CD14-positive monocyte (primary cell): Measurements from ENCODE around the gene CDH15. TPM values are rescaled to one million over a fixed set of nuclear protein-coding genes. Genes with fewer than 3 reads are reported as not detected.
A peak's percentile ranks its signal among the peaks of the same experiment; 100 is the strongest.

ENCODE experiments used
- DNase-seq, 3 donors: peaks; one replicate each; pipeline ENCODE4 v3.0.0-alpha.2; 2011 to 2022
- H2AFZ ChIP-seq: 2 replicates; pipeline ENCODE4 v1.6.0; 2012; ENCODE audit warnings: mild to moderate bottlenecking, low read depth, low read length, inconsistent platforms; ENCODE audit not compliant: insufficient read depth, poor library complexity, severe bottlenecking
- H3K27ac ChIP-seq, 2 donors: 1 replicate in 1 of 2; 2 replicates in 1 of 2; pipeline ENCODE4 v1.5.1; 2012 to 2013; ENCODE audit warnings: low read length in 2 of 2, control low read depth in 1 of 2, inconsistent platforms in 1 of 2, low read depth in 1 of 2, mild to moderate bottlenecking in 1 of 2
- H3K27me3 ChIP-seq, 2 donors: one replicate each; pipeline versions ENCODE4 v1.6.0 to v1.6.1; 2011 to 2013; ENCODE audit warnings: low read length in 2 of 2; ENCODE audit not compliant: control insufficient read depth in 2 of 2, insufficient read depth in 2 of 2
- H3K36me3 ChIP-seq, 2 donors: replicated peaks in 1 of 2; 1 replicate in 1 of 2; 2 replicates in 1 of 2; pipeline versions ENCODE4 v1.5.1 to v1.6.1; 2012 to 2013; ENCODE audit warnings: low read length in 2 of 2, control low read depth in 1 of 2, inconsistent platforms in 1 of 2, mild to moderate bottlenecking in 1 of 2; ENCODE audit not compliant: insufficient read depth in 2 of 2, control insufficient read depth in 1 of 2
- H3K4me1 ChIP-seq, 2 donors: 1 replicate in 1 of 2; 2 replicates in 1 of 2; pipeline versions ENCODE4 v1.5.1 to v1.6.1; 2012 to 2013; ENCODE audit warnings: low read length in 2 of 2, control low read depth in 1 of 2, inconsistent platforms in 1 of 2, mild to moderate bottlenecking in 1 of 2, moderate library complexity in 1 of 2; ENCODE audit not compliant: insufficient read depth in 2 of 2, control insufficient read depth in 1 of 2
- H3K4me2 ChIP-seq: replicated peaks from 2 replicates; pipeline ENCODE3; 2012; ENCODE audit warnings: low read length, moderate library complexity, mild to moderate bottlenecking; ENCODE audit not compliant: poor library complexity, severe bottlenecking; ENCODE audit errors: extremely low read depth
- H3K4me3 ChIP-seq, 3 experiments: fragments of 200-600 bp in 1 of 3; sonication (generic) in 1 of 3; replicated peaks in 1 of 3; 1 replicate in 2 of 3; 2 replicates in 1 of 3; pipeline ENCODE4 v1.5.1; 2011 to 2013; ENCODE audit warnings: low read length in 3 of 3, mild to moderate bottlenecking in 3 of 3, control low read depth in 2 of 3, low read depth in 2 of 3, inconsistent platforms in 1 of 3, moderate library complexity in 1 of 3
- H3K79me2 ChIP-seq: 2 replicates; pipeline ENCODE4 v1.6.0; 2012; ENCODE audit warnings: mild to moderate bottlenecking, control low read depth, inconsistent platforms, low read length, moderate library complexity; ENCODE audit not compliant: insufficient read depth
- H3K9ac ChIP-seq: 2 replicates; pipeline ENCODE4 v1.6.0; 2017; ENCODE audit warnings: low read length, mild to moderate bottlenecking; ENCODE audit not compliant: insufficient read depth, poor library complexity, severe bottlenecking
- H3K9me3 ChIP-seq, 2 donors: replicated peaks in 1 of 2; 1 replicate in 1 of 2; 2 replicates in 1 of 2; pipeline versions ENCODE4 v1.5.1 to v1.6.1; 2012 to 2013; ENCODE audit warnings: low read length in 2 of 2, control low read depth in 1 of 2; ENCODE audit not compliant: control insufficient read depth in 1 of 2, insufficient read depth in 1 of 2
- H4K20me1 ChIP-seq: 2 replicates; pipeline ENCODE4 v1.6.0; 2012; ENCODE audit warnings: mild to moderate bottlenecking, low read length, control low read depth, moderate library complexity; ENCODE audit not compliant: insufficient read depth
- H3K27ac Mint-ChIP-seq, 7 donors: one replicate each; pipeline ENCODE4 v1.8.0; 2020; ENCODE audit warnings: mild to moderate bottlenecking in 7 of 7, mixed read lengths in 7 of 7, moderate library complexity in 6 of 7, inconsistent platforms in 2 of 7
- H3K27me3 Mint-ChIP-seq, 3 donors: one replicate each; pipeline ENCODE4 v1.8.0; 2021 to 2022; ENCODE audit warnings: low read depth in 3 of 3, mild to moderate bottlenecking in 3 of 3, mixed read lengths in 3 of 3, moderate library complexity in 3 of 3, inconsistent platforms in 1 of 3
- H3K36me3 Mint-ChIP-seq, 2 donors: one replicate each; pipeline ENCODE4 v1.8.0; 2020; ENCODE audit warnings: mixed read lengths in 2 of 2, inconsistent platforms in 1 of 2, mild to moderate bottlenecking in 1 of 2
- H3K4me1 Mint-ChIP-seq: one replicate; pipeline ENCODE4 v1.8.0; 2020; ENCODE audit warnings: mild to moderate bottlenecking, mixed read lengths
- H3K4me3 Mint-ChIP-seq, 2 donors: one replicate each; pipeline ENCODE4 v1.8.0; 2020; ENCODE audit warnings: mild to moderate bottlenecking in 2 of 2, mixed read lengths in 2 of 2, moderate library complexity in 1 of 2
- H3K9me3 Mint-ChIP-seq, 7 donors: one replicate each; pipeline ENCODE4 v1.8.0; 2020 to 2022; ENCODE audit warnings: mixed read lengths in 7 of 7, mild to moderate bottlenecking in 6 of 7, moderate library complexity in 6 of 7, inconsistent platforms in 2 of 7
- WGBS: methylation state at CpG from one replicate; pipeline ENCODE4 v1.1.5; 2013; ENCODE audit warnings: missing lambda C conversion rate; ENCODE audit not compliant: insufficient coverage; 5-methylcytosine and 5-hydroxymethylcytosine counted together
- intact Hi-C, 2 donors: fragments of 100-400 bp; cut with micrococcal nuclease; formaldehyde crosslinking; loops; one replicate each; pipeline versions ENCODE4 v1.15.0 to v1.15.1; 2023
- polyA plus RNA-seq, 3 donors: library from polyadenylated mRNA; depleted of rRNA in 1 of 3; unstranded in 2 of 3; stranded (reverse) in 1 of 3; fragments of 300-500 nt in 2 of 3; fragments of >200 nt in 1 of 3; fragmentation: Illumina TruSeq in 2 of 3; gene quantifications; 1 replicate in 2 of 3; 2 replicates in 1 of 3; pipeline ENCODE4 v1.2.3, GENCODE V29; 2012 to 2021
- TF ChIP-seq, protein P1 (sequence below): fragments of 200-600 bp; IDR thresholded peaks from one replicate; pipeline ENCODE4 v1.8.0; 2022; ENCODE audit warnings: antibody characterized with exemption, mild to moderate bottlenecking

The CDH15 gene
- polyA plus RNA-seq, 3 donors = not detected

DNA sequence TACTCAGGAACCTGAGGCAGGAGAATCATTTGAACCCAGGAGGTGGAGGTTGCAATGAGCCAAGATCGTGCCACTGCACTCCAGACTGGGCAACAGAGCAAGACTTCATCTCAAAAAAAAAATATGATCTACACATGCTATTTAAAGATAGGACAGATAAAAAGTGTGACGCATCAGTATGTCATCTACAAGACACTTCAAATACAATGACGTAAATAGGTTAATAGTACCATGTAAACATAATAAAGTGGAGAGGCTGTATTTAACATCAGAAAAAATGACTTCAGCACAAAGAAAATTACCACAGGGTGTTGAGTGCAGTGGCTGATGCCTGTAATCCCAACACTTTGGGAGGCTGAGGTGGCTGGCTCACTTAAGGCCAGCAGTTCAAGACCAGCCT, 66.2 kb downstream of the CDH15 start:
- Histone ChIP-seq H3K27ac (no peak overlapping the region), H4K20me1 (no peaks in the 10 kb centered on the region), H3K4me2 (no peak overlapping the region), H2AFZ (no peak overlapping the region), H3K27me3 (no peaks in the 10 kb centered on the region), H3K79me2 (peaks cover 3% of the 10 kb centered on the region), H3K4me1 (peaks cover 24 to 34% of the 10 kb centered on the region in 2 donors), H3K4me3 (no peak overlapping the region), H3K9ac (no peak overlapping the region), H3K36me3 (peaks cover 0 to 2% of the 10 kb centered on the region in 2 donors), H3K9me3 (no peaks in the 10 kb centered on the region)
- intact Hi-C loops = no loop called here
- H3K27ac Mint-ChIP-seq = no peak overlapping the region
- no peak overlapping the region for H3K4me3 Mint-ChIP-seq
- H3K4me1 Mint-ChIP-seq = peaks cover 26% of the 10 kb centered on the region
- peaks cover 6 to 12% of the 10 kb centered on the region in 2 donors for H3K36me3 Mint-ChIP-seq
- H3K9me3 Mint-ChIP-seq = peaks cover 0 to 4% (median 2%) of the 10 kb centered on the region in 7 donors
- WGBS = no CpG with 5 or more reads among the region's 3 CpGs
- TF ChIP-seq, protein P1, sequence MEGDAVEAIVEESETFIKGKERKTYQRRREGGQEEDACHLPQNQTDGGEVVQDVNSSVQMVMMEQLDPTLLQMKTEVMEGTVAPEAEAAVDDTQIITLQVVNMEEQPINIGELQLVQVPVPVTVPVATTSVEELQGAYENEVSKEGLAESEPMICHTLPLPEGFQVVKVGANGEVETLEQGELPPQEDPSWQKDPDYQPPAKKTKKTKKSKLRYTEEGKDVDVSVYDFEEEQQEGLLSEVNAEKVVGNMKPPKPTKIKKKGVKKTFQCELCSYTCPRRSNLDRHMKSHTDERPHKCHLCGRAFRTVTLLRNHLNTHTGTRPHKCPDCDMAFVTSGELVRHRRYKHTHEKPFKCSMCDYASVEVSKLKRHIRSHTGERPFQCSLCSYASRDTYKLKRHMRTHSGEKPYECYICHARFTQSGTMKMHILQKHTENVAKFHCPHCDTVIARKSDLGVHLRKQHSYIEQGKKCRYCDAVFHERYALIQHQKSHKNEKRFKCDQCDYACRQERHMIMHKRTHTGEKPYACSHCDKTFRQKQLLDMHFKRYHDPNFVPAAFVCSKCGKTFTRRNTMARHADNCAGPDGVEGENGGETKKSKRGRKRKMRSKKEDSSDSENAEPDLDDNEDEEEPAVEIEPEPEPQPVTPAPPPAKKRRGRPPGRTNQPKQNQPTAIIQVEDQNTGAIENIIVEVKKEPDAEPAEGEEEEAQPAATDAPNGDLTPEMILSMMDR = no peak
- peaks cover 0 to 5% (median 3%) of the 10 kb centered on the region in 3 donors for H3K27me3 Mint-ChIP-seq
- DNase-seq = no peak

DNA sequence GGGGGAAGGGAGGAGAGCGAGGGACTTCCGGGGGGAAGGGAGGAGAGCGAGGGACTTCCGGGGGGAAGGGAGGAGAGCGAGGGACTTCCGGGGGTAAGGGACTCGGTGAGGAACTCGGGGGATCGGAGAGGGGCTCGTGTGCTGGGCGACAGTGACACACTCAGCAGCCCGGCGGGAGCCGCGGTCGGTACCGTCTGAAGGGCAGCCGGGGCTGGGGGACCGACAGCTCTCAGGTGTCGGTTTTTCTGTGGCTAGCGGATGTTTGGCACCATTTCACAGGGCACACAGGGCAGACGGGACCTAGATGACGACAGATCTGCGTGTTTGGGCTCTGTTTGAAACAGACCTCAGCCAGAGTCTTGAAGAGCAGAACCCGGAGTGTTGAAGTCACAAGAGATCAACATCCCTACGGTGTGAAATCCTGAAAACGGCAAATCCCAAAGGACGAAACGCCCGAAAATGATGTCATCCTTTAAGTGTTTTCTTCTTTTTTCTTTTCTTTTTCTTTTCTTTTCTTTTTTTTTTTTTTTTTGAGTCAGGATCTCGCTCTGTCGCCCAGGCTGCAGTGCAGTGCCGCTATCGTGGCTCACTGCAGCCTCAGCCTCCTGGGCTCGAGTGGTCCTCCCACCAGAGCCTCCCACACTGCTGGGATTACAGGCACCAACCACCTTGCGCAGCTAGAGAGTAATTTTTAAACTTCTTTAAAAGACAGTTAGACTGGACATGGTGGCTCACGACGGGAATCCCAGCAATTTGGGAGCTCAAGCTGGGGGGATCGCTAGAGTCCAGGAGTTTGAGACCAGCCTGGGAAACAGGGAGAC, 69.8 kb downstream of the CDH15 start:
- Histone ChIP-seq H3K36me3 (no peaks in the 10 kb centered on the region), H3K4me1 (peaks cover 14 to 18% of the 10 kb centered on the region in 2 donors), H3K9me3 (peaks cover 0 to 2% of the 10 kb centered on the region in 2 donors), H3K4me2 (peak overlapping the region; percentile 90), H3K79me2 (no peaks in the 10 kb centered on the region), H3K27me3 (peaks cover 0 to 6% of the 10 kb centered on the region in 2 donors), H3K27ac (peak overlapping the region; percentile 91 to 97), H4K20me1 (no peaks in the 10 kb centered on the region), H3K9ac (peak overlapping the region; percentile 83), H2AFZ (peak overlapping the region; percentile 74), H3K4me3 (peak overlapping the region; percentile 59 to 80 (median 79))
- H3K9me3 Mint-ChIP-seq = peaks cover 0 to 3% (median 0%) of the 10 kb centered on the region in 7 donors
- TF ChIP-seq, protein P1 = no peak
- WGBS = 9% methylated on average over 28 of the region's 39 CpGs
- intact Hi-C loops = loop anchor here in 1 of 2 donors (2.0 kb wide), 1 partner anchor 47 kb away; no protein-coding TSS in a partner anchor
- peaks cover 17 to 20% (median 18%) of the 10 kb centered on the region in 3 donors for H3K27me3 Mint-ChIP-seq
- peak; percentile 81 to 92 (median 88) for DNase-seq
- H3K36me3 Mint-ChIP-seq = no peaks in the 10 kb centered on the region
- peaks cover 15% of the 10 kb centered on the region for H3K4me1 Mint-ChIP-seq
- H3K4me3 Mint-ChIP-seq = peak overlapping the region; percentile 94 to 96
- peak overlapping the region; percentile 95 to 99 (median 98) for H3K27ac Mint-ChIP-seq
